Activated CD4-positive, alpha-beta memory T cell treated with anti-CD3 and anti-CD28 coated beads, Interleukin-2, amount 10 ng/mL, durations not matched to agents 7 days and 5 days (primary cell): Measurements from ENCODE around the gene OSBPL5. TPM values are rescaled to one million over a fixed set of nuclear protein-coding genes. Genes with fewer than 3 reads are reported as not detected.

Source experiments
- CTCF ChIA-PET: fragments of 350-600 bp; sonication (Branson Sonifier 250); formaldehyde crosslinking; loops from one replicate; lab custom pipeline; 2021; ENCODE audit warnings: antibody characterized with exemption, inconsistent platforms; lab: Charles Lee
- POLR2A ChIA-PET: fragments of 350-600 bp; sonication (Branson Sonifier 250); formaldehyde crosslinking; loops from one replicate; lab custom pipeline; 2021; ENCODE audit warnings: antibody characterized with exemption; lab: Charles Lee
- DNase-seq: peaks from one replicate; pipeline ENCODE4 v3.0.0-alpha.2; 2020
- H3K27ac Mint-ChIP-seq: one replicate; pipeline ENCODE4 v1.8.0; 2021; ENCODE audit warnings: mild to moderate bottlenecking, mixed read lengths
- H3K27me3 Mint-ChIP-seq: one replicate; pipeline ENCODE4 v1.8.0; 2021; ENCODE audit warnings: mixed read lengths
- H3K36me3 Mint-ChIP-seq: one replicate; pipeline ENCODE4 v1.8.0; 2021; ENCODE audit warnings: low read depth, mixed read lengths
- H3K4me1 Mint-ChIP-seq: one replicate; pipeline ENCODE4 v1.8.0; 2021; ENCODE audit warnings: mixed read lengths
- H3K4me3 Mint-ChIP-seq: one replicate; pipeline ENCODE4 v1.8.0; 2021; ENCODE audit warnings: mild to moderate bottlenecking, mixed read lengths
- H3K9me3 Mint-ChIP-seq: one replicate; pipeline ENCODE4 v1.8.0; 2021; ENCODE audit warnings: mixed read lengths
- total RNA-seq, 2 experiments: library from RNA; stranded (reverse); gene quantifications; one replicate each; pipeline ENCODE4 v1.2.3, GENCODE V29; 2021

OSBPL5 gene
- total RNA-seq, 2 experiments from 2014 or later, result 1.6 to 1.7 TPM

- no peak overlapping the region for H3K27ac Mint-ChIP-seq
- no peaks in the 10 kb centered on the region for H3K36me3 Mint-ChIP-seq
- H3K4me1 Mint-ChIP-seq, result no peaks in the 10 kb centered on the region
- DNase-seq, result no peak
- no peak overlapping the region for H3K4me3 Mint-ChIP-seq
- CTCF ChIA-PET, result no interaction called here
- H3K9me3 Mint-ChIP-seq, result no peaks in the 10 kb centered on the region
- H3K27me3 Mint-ChIP-seq, result no peaks in the 10 kb centered on the region
- POLR2A ChIA-PET, result no interaction called here
Observed at GRCh38 chr11:3194016-3194816, 29.1 kb upstream of the OSBPL5 start.

- H3K27me3 Mint-ChIP-seq, result no peaks in the 10 kb centered on the region
- no peak overlapping the region for H3K4me3 Mint-ChIP-seq
- no peak for DNase-seq
- H3K27ac Mint-ChIP-seq, result no peak overlapping the region
- CTCF ChIA-PET, result no interaction called here
- POLR2A ChIA-PET, result no interaction called here
- H3K4me1 Mint-ChIP-seq, result no peaks in the 10 kb centered on the region
- H3K9me3 Mint-ChIP-seq, result no peaks in the 10 kb centered on the region
- H3K36me3 Mint-ChIP-seq, result no peaks in the 10 kb centered on the region
Observed at GRCh38 chr11:3193373-3194015, 28.4 kb upstream of the OSBPL5 start.

GRCh38 chr11:3192511-3193372 lies 27.6 kb upstream of the OSBPL5 start:
- H3K4me3 Mint-ChIP-seq, result no peak overlapping the region
- H3K4me1 Mint-ChIP-seq, result no peaks in the 10 kb centered on the region
- ChIA-PET CTCF (no interaction called here), POLR2A (no interaction called here)
- no peak for DNase-seq
- no peaks in the 10 kb centered on the region for H3K27me3 Mint-ChIP-seq
- H3K36me3 Mint-ChIP-seq, result no peaks in the 10 kb centered on the region
- H3K27ac Mint-ChIP-seq, result no peak overlapping the region
- no peaks in the 10 kb centered on the region for H3K9me3 Mint-ChIP-seq

GRCh38 chr11:3191586-3192324 lies 26.6 kb upstream of the OSBPL5 start:
- DNase-seq, result no peak
- Mint-ChIP-seq H3K27me3 (no peaks in the 10 kb centered on the region), H3K27ac (no peak overlapping the region), H3K4me3 (no peak overlapping the region), H3K4me1 (no peaks in the 10 kb centered on the region), H3K36me3 (no peaks in the 10 kb centered on the region), H3K9me3 (no peaks in the 10 kb centered on the region)
- POLR2A ChIA-PET, result no interaction called here
- CTCF ChIA-PET, result no interaction called here

GRCh38 chr11:3190600-3190999 lies 25.5 kb upstream of the OSBPL5 start:
- DNase-seq, result no peak
- Mint-ChIP-seq H3K4me3 (no peak overlapping the region), H3K27ac (no peak overlapping the region), H3K4me1 (no peaks in the 10 kb centered on the region), H3K27me3 (no peaks in the 10 kb centered on the region), H3K36me3 (no peaks in the 10 kb centered on the region), H3K9me3 (no peaks in the 10 kb centered on the region)
- ChIA-PET POLR2A (no interaction called here), CTCF (no interaction called here)

- no peak for DNase-seq
- Mint-ChIP-seq H3K9me3 (no peaks in the 10 kb centered on the region), H3K4me1 (no peaks in the 10 kb centered on the region), H3K4me3 (no peak overlapping the region), H3K27me3 (no peaks in the 10 kb centered on the region), H3K36me3 (no peaks in the 10 kb centered on the region), H3K27ac (no peak overlapping the region)
- ChIA-PET POLR2A (no interaction called here), CTCF (no interaction called here)
Observed at GRCh38 chr11:3189886-3190583, 24.9 kb upstream of the OSBPL5 start.

GRCh38 chr11:3189196-3189843 lies 24.2 kb upstream of the OSBPL5 start:
- DNase-seq, result no peak
- Mint-ChIP-seq H3K9me3 (no peaks in the 10 kb centered on the region), H3K4me1 (no peaks in the 10 kb centered on the region), H3K36me3 (no peaks in the 10 kb centered on the region), H3K27me3 (no peaks in the 10 kb centered on the region), H3K27ac (no peak overlapping the region), H3K4me3 (no peak overlapping the region)
- ChIA-PET CTCF (no interaction called here), POLR2A (no interaction called here)

GRCh38 chr11:3188496-3189195 lies 23.5 kb upstream of the OSBPL5 start:
- H3K9me3 Mint-ChIP-seq, result no peaks in the 10 kb centered on the region
- no peak overlapping the region for H3K4me3 Mint-ChIP-seq
- no peaks in the 10 kb centered on the region for H3K36me3 Mint-ChIP-seq
- no peaks in the 10 kb centered on the region for H3K27me3 Mint-ChIP-seq
- no peak overlapping the region for H3K27ac Mint-ChIP-seq
- POLR2A ChIA-PET, result no interaction called here
- CTCF ChIA-PET, result no interaction called here
- no peaks in the 10 kb centered on the region for H3K4me1 Mint-ChIP-seq
- no peak for DNase-seq

- Mint-ChIP-seq H3K4me3 (no peak overlapping the region), H3K27ac (no peak overlapping the region), H3K9me3 (no peaks in the 10 kb centered on the region), H3K27me3 (no peaks in the 10 kb centered on the region), H3K4me1 (no peaks in the 10 kb centered on the region), H3K36me3 (no peaks in the 10 kb centered on the region)
- ChIA-PET POLR2A (no interaction called here), CTCF (no interaction called here)
- DNase-seq, result no peak
Observed at GRCh38 chr11:3186166-3186953, 21.2 kb upstream of the OSBPL5 start.

- DNase-seq, result no peak
- CTCF ChIA-PET, result no interaction called here
- no peak overlapping the region for H3K27ac Mint-ChIP-seq
- no peak overlapping the region for H3K4me3 Mint-ChIP-seq
- H3K4me1 Mint-ChIP-seq, result no peaks in the 10 kb centered on the region
- POLR2A ChIA-PET, result no interaction called here
- H3K9me3 Mint-ChIP-seq, result no peaks in the 10 kb centered on the region
- H3K36me3 Mint-ChIP-seq, result no peaks in the 10 kb centered on the region
- H3K27me3 Mint-ChIP-seq, result no peaks in the 10 kb centered on the region
Observed at GRCh38 chr11:3184732-3185347, 19.7 kb upstream of the OSBPL5 start.

- Mint-ChIP-seq H3K27ac (no peak overlapping the region), H3K9me3 (no peaks in the 10 kb centered on the region), H3K4me1 (no peaks in the 10 kb centered on the region), H3K4me3 (no peak overlapping the region), H3K27me3 (no peaks in the 10 kb centered on the region), H3K36me3 (no peaks in the 10 kb centered on the region)
- CTCF ChIA-PET, result no interaction called here
- POLR2A ChIA-PET, result no interaction called here
- DNase-seq, result no peak
Observed at GRCh38 chr11:3183523-3183922, 18.4 kb upstream of the OSBPL5 start.
